ENCODE data around the gene RIC8A.
"Not testable (repeated sequence)": the region's sequence is repeated elsewhere in the genome, so short reads cannot be mapped to it uniquely, and the experiment has no call there.

Gene RIC8A

DNA sequence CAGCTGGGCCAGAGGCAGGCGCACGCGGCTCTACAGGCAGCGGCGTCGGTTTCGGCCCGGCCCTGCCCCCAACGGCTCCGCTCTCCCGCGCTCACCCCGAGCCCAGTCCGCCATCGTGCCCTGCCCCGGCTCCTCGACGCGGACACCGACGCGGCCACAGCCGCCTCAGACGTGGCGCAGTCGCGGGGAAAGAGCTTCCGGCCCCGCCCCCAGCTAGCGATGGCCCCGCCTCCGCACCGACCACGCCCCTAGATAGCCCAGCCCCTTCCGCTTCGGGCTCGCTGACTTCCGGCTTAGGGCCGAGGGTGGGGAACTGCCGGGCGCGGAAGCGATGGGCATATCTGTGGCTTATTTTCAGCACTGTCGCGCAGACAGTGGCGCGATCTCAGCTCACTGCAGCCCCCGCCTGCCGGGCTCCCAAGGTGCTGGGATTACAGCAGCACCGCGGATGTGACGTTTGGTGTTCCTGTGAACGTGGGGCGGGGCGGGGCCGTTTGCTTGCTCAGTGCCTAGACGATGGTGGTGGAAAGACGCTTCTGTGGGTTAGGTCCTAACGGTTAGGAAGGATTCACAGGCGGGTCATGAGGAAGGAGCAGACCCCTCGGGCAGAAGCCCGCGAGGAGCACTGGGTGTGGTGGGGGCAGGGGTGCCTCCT, at the start of gene RIC8A, which contains the start of gene BET1L:
Gene RIC8A, plus strand, starts transcription at position 501 of the 655 bp plus-strand sequence. CDS start 1,147 bp downstream, outside the sequence.
Gene BET1L, minus strand, starts transcription at position 192 of the 655 bp plus-strand sequence. Its CDS starts 78 bp downstream, at position 114.
- DNase-seq, result peak; percentile 96

DNA sequence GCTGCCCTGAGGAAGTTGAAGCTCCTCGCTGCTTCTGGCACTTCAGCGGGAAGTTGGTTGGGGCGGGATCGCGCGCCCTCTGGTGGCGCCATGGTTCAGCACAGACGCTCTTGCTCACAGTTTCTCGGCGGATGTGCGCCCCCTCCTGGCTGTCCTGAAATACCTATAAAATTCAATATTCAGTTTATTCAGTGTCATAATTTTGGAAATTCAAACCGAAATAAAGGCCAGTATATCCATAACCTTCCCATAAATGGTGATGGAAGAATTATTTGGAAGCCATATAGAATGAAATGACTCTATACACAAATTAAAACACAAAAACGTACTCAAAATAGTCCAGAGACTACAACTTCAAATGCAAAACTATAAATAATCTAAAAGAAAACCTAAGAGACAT, 27.3 kb upstream of the RIC8A start:
- not testable (repeated sequence) for DNase-seq

DNA sequence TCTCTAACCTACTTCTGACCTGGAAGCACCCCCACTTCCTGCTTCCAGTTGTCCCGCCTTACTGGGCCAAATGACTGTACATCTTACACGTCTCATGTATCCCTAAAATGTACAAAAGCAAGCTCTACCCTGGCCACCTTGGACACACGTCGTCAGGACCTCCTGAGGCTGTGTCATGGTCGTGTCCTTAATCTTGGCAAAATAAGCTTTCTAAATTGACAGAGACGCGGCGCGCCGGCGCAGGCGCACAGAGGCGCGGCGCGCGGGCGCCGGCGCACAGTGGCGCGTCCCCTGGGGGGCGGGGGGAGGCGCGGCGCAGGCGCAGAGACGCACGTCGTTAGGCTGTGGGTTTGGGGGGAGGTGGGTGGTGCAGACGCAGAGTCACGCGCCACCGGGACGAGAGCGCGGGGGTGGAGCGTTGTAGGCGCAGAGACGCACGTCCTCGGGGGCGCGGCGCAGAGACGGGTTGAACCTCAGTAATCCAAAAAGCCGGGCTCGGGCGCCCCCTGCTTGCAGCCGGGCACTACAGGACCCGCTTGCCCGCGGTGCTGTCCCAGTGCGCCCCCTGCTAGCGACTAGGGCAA, 18.2 kb upstream of the RIC8A start:
- DNase-seq, result not testable (repeated sequence)

DNA sequence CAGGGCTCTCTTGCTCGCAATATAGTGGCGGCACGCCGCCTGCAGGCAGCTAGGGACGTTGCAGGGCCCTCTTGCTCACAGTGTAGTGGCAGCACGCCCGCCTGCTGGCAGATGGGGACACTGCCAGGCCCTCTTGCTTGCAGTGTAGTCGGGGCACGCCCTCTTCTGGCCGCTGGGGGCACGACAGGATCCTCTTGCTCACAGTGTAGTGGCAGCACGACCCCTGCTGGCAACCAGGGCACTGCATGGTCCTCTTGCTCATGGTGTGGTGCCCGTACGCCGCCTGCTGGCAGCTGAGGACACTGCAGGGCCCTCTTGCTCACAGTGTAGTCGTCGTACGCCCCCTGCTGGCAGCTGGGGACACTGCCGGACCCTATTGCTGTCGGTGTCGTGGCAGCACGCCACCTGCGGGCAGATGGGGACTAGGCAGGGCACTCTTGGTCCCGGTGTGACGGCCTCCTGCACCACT, 17.6 kb upstream of the RIC8A start:
- peak; percentile 41 for DNase-seq

DNA sequence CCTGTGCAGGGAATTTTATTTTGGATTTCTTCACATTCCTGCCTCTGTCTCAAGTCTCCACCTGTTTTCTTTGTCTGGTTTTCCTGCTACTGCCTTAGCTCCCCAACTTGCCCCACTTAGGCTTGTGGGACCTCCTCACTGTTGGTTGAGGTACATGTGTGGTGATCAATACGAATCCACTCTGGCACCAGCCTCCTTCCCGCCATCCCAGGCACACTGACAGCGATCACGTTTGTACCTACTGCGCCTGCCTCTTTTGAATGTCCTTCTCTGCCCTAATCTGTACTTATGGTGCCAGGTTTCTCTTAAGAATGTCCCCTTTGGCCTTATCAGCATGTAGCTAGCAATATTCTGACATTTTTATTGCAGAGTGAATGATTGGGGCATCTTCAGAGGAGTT, 17.0 kb upstream of the RIC8A start:
- DNase-seq, result not testable (repeated sequence)

DNA sequence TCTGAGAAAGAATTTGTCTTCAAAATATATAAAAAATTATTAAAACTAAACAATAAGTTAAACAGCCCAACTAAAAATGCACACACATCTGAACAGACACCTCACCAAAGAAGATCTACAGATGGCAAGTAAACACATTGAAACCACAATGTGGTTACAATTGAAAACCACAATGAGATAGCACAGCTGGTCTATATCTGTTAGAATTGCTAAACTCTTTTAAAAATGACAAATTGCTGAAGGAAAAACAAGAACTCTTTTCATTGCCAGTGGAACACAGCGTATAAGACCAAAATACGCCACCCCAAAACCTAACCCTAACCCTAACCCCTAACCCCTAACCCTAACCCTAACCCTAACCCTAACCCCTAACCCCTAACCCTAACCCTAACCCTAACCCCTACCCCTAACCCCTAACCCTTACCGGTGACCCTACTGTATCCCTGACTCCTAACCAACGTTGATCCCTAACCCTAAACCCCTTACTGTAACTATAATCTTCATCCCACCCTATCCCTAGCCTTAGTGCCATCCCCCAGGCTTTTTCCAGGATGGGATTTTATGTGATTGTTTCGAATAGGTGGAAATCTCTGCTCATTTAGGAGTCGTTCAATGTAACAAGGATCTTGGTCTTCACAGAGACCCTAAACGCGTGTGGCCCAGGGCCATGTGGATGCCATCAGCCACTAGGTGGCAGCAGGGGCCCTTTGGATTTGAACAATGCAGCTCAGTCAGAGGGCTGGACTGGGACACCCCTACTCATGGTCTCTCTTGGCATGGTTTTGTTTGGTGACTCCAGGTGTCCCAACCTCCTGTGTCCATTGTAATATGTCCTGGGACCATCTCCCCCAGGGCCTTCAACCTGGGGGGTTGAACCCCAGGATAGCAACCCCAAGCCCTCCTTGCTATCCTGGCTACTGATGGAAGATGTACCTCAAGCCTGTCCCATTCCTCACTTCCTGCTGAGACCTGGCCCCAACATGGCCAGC, 15.7 kb upstream of the RIC8A start:
- peak; percentile 40 for DNase-seq

DNA sequence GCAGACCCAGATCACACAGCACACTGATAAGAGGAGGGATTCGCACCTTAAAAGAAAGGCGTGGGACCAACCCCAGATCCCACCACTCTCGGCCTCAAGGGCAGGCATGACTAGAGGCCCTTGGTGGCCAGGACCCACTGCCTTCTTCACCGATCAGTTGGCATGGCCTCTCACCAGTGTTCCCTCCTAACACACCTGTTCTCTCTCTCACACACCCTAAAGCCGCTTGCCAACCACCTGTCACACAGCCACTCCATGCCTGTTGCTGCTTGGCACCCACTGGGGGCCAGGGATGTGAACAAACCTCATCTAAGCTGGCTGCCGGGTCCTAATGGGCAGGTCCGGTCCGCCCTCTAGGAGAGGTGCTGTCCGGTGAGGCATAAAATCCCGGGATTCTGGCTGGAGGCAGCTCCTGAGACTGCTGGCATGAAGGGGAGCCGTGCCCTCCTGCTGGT, 14.8 kb upstream of the RIC8A start, which contains the start of gene SCGB1C1:
Gene SCGB1C1, plus strand, starts transcription at position 405 of the 455 bp plus-strand sequence. Its CDS starts 22 bp downstream, at position 427.
- not testable (repeated sequence) for DNase-seq

DNA sequence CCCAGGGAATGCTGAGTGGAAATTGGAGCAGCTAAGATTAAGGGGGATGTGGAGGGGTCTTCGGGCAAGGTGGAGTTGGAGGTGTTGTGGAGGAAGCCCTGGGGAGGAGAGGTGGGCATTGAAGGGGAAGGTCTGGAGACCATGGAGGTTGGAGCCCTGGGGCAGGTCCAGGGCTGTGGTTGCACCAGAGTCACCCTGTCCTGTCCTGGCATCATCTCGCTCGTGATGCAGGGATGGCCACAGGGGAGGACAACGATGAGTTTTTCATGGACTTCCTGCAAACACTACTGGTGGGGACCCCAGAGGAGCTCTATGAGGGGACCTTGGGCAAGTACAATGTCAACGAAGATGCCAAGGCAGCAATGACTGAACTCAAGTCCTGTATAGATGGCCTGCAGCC, 14.0 kb upstream of the RIC8A start:
- not testable (repeated sequence) for DNase-seq

DNA sequence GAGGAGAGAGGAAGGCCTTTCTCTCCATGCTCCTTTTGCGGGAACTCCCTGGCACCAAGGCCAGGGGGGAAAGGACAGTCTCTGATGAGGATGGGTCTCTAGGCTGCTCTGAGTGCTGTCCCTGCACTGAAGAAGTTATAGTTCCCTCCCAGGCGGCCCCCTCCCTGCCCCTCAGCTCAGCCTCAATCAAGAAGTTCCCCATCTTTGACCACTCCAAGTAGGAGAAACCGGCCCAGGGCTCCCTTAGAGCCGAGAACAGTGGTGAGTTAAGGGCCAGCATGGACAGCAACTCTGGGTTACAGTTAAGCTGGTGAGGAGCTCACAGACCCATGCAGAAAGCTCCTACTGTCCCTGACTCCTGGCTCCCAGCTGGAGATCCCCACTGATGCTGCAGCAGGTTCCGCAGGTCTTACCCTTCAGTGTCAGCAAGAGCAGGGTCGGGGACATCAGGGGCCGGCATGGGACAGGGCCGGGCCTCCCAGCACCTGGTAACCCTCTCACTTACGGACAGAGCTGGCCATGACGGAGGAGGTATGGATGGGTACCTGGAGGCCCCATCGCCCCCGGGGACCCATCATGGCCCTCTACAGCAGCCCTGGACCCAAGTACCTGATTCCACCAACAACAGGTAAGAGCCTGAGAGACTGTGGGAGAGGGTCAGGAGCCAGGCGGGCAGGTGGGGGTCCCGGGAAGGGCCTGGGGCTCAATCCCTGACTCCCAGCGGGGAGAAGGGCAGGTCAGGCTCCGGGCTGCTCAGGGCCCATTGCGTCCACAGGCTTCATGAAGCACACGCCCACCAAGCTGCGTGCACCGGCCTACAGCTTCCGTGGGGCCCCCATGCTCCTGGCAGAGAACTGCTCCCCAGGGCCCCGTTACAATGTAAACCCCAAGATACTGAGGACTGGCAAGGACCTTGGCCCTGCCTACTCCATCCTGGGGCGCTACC, 10.4 kb upstream of the RIC8A start:
- no peak for DNase-seq

DNA sequence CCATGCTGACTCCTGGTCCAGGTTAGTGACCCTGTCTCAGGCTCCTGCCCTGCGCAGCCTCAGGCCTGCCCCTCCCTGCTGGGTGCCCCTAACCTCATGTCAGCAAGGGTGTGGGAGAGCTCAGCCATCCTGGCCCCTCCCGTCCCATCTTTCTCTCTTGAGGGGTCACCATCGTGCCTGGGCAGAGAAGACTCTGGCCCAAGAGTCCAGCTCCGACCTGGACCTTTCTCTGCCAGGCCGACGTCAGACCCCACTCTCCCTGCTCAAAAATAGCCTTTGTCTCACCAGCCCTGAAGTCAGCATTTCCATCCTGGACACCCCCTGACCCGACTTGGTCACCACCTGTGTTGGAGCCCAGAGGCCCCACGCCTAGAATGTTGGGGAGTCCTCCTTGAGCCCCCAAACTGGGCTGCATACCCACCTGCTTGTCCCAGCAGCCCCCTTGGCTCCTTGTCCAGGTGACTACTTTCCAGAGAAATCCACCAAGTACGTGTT, 9.7 kb upstream of the RIC8A start:
- no peak for DNase-seq

DNA sequence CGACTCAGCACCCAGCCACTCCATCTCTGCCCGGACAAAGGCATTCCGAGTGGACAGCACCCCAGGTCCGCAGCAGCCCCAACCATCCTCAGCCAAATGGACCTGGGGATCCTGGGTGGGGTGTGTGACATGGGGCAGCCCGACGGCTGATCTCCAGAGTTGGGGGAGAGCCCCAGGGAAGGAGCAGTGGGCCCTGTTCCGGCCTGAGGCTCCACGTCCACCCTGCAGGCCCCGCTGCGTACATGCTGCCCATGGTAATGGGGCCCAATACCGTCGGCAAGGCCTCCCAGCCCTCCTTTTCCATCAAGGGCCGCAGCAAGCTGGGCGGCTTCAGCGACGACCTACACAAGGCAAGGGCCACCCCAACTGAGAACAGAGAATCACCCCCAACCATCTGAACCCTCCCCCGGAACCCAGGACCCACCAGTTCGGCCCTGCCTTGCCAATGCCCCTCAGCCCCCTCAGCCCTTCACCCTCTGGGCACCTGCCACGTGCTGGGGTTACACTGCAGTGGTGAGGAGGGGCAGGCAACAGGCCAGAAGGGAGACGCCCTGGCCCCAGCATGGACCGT, 9.2 kb upstream of the RIC8A start:
- no peak for DNase-seq

DNA sequence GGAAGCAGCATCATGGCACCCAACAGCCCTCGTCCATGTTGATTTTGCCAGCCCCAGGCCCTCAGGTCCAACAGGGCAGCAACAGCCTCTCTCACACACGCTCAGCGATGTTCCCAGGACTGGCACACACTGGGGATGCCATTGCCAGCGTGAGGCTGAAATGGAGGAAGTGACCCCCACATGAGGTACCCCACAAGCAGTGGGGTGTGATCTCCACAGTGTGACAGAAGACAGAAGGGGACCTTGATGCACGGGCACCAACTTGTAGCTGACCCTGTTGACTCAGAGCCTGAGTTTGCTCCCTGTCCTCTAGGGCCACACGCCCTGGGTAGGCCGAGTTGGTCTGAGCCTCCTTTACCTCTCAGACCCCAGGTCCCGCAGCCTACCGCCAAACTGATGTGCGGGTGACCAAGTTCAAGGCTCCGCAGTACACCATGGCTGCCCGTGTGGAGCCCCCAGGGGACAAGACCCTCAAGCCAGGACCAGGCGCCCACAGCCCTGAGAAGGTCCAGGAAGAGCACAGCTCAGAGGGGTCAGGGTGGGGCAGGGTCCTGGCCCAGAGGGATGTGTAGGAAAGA, 8.4 kb upstream of the RIC8A start:
- no peak for DNase-seq

DNA sequence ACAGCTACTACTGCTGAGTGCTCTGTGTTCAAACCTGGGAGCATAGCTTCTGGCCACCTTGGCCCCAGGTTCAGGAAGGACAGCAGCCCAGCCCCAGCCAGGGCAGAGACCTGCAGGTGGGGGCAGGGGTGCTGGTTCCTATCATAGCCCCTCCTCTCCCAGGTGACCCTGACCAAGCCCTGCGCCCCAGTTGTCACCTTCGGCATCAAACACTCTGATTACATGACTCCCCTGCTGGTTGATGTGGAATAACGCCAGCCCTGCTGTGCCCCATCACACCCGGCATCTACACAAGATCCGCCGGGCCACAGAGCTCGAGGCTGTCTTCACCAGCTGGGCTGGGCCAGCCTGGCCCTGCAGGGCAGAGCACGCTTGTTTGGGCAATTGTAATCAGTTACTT, 7.7 kb upstream of the RIC8A start:
- DNase-seq, result no peak

DNA sequence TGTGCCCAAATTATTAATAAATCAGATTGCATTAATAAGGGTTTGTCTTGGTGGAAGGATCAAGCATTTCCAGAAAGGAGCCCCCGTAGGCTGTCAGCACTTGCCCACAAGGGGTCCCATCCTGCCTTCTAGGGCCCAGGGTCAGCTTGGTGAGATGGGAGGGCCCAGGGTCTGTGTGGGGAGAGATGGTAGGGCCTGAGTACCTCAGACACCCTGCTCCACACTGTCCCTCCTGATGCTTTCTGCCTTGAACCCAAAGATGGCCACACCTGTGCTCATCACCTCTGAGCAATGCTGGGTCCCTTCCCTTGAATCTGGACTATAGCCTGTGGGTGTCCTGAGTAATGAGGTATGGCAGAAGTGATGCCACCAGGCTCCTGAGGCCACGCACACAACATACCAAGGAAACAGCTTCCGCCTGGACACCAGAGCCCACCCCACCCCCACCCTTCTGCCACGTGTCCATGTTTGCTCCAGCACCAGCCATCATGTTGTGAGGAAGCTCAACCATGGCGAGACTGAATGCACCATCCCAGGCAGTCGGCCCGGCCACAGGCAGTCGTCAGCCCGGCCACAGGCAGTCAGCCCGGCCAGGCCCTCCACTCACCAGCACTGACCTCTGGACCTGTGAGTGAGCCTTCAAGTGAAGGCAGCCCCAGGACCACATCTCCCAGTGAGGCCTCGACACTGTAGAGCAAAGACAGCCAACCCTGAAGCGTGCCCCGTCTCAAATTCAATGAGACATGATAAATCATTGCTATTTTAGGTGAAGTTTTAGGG, 7.1 kb upstream of the RIC8A start:
- DNase-seq, result no peak

DNA sequence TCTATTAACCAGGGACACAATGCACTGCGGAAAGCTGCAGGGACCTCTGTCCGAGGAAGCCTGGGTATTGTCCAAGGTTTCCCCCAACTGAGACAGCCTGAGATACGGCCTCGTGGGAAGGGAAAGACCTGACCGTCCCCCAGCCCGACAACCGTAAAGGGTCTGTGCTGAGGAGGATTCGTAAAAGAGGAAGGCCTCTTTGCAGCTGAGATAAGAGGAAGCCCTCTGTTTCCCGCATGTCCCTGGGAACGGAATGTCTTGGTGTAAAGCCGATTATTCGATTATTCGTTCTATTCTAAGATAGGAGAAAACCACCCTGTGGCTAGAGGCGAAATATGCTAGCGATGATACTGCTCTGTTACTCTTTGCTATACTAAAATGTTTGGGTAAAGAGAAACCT, 5.5 kb upstream of the RIC8A start:
- no peak for DNase-seq

DNA sequence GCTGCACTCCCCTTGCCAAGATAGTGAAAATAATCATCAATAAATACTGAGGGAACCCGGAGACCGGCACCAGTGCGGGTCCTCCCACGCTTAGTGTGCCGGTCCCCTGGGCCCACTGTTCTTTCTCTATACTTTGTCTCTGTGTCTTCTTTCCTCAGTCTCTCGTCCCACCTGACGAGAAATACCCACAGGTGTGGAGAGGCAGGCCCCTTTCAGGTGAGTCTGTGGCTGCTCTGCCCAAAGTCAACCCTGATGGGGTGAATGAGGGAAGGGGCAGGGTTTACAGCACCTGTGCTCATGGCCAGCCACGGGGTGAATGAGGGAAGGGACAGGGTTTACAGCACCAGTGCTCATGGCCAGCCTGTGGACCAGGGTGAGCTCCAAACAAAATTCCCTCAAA, 5.0 kb upstream of the RIC8A start:
- no peak for DNase-seq

DNA sequence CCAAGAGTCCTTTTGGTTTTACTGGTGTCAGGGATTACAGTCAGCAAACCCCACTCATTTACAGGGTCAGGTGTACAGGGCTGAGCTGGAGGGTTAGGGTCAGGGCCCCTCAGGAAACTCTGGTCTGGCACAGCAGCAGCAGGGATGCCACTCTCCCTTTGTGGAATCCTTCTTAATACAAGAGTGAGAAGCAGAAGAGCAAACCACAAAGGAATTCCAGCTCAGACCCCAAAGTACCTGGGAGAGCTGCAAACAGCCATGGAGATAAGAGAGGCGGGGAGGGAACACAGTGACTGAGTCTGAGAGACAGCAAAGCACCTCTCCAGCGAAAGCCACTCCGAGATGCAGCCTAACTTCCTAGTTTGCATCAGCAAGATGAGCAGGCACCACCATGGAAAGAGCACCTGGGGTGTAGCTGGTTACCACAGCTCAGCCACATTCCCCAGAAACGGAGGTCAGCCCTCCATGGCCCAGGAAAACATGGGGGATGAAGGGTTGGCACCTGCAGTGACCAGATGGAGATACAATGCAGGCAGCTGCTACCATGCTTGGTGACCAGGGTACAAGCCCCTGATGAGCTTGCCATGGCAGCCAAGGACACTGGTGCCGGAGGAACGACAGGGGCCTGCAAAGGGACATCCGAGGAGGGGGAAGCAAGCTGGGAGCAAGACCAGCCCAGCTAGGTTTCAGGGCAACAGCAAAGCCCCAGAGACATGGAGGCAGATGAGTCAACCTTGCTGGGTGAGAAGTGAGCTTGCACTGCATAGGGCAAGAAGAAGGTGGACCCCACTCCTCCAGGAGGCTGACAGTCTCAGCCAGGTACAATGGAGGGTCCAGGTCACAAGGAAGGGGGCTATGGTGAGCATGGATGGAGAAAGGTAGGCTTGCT, 4.2 kb upstream of the RIC8A start:
- no peak for DNase-seq

DNA sequence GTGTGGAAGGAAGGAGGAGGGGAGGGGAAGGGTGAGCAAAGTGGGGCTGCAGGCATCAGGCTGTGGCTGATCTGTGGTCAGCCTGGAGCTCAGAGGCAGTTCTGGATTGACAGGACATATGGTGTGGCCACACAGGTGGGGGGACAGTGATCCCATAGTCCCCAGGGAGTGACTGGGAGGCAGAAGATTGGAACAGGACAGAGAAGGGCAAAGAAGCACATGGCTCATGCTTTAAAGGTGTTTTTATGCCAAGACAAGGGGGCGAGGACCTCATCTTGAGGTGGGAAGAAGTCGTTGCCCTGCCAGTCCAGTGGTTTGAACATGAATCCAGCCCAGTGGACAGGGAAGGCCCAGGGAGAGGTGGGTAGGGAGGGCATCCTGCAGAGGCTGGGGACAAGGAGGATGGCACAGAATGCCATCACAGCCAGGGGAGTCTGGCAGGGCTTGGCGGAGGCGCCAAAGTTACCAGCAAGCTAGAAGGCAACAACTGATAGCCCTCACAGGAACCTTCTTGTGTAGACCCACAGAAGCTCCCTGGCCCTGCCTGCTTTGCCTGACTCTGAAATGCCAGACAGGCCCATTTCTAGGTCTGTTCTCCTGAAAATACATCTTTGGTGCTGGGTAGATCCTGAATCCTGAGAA, 3.4 kb upstream of the RIC8A start:
- DNase-seq, result no peak

Data from activated CD4-positive, alpha-beta T cell treated with anti-CD3 and anti-CD28 coated beads, Interleukin-2, amount 50 U/mL, for 1 hour (primary cell).